Activated CD4-positive, alpha-beta T cell treated with anti-CD3 and anti-CD28 coated beads, Interleukin-2, amount 50 U/mL, for 1 hour (primary cell): ENCODE results near the gene ACOT11.
"Not testable (repeated sequence)": the region's sequence is repeated elsewhere in the genome, so short reads cannot be mapped to it uniquely, and the experiment has no call there.

Source experiments
- DNase-seq: peaks from one replicate; pipeline ENCODE4 v3.0.0-alpha.2; 2020

ACOT11 gene

GRCh38 chr1:54547601-54548388 lies at the start of gene ACOT11:
ACOT11 (plus strand) TSS chr1:54548228; CDS start chr1:54548310, 82 bp downstream.
- DNase-seq, result no peak

- no peak for DNase-seq
Observed at GRCh38 chr1:54498383-54499096, 49.5 kb upstream of the ACOT11 start.

GRCh38 chr1:54499097-54499359 lies 49.0 kb upstream of the ACOT11 start:
- no peak for DNase-seq

- peak; percentile 24 for DNase-seq
Observed at GRCh38 chr1:54499360-54500106, 48.5 kb upstream of the ACOT11 start.

- DNase-seq, result no peak
Observed at GRCh38 chr1:54500107-54500431, 48.0 kb upstream of the ACOT11 start.

- DNase-seq, result no peak
Observed at GRCh38 chr1:54501849-54502248, 46.2 kb upstream of the ACOT11 start.

- DNase-seq, result no peak
Observed at GRCh38 chr1:54502342-54502741, 45.7 kb upstream of the ACOT11 start.

- no peak for DNase-seq
Observed at GRCh38 chr1:54506594-54506993, 41.4 kb upstream of the ACOT11 start.

GRCh38 chr1:54507033-54507870 lies 40.8 kb upstream of the ACOT11 start:
- no peak for DNase-seq

GRCh38 chr1:54510715-54511270 lies 37.2 kb upstream of the ACOT11 start:
- no peak for DNase-seq

GRCh38 chr1:54513921-54514580 lies 34.0 kb upstream of the ACOT11 start:
- not testable (repeated sequence) for DNase-seq

GRCh38 chr1:54516249-54516920 lies 31.6 kb upstream of the ACOT11 start:
- DNase-seq, result no peak

- DNase-seq, result no peak
Observed at GRCh38 chr1:54517496-54517895, 30.5 kb upstream of the ACOT11 start.

GRCh38 chr1:54518489-54518888 lies 29.5 kb upstream of the ACOT11 start:
- no peak for DNase-seq

- no peak for DNase-seq
Observed at GRCh38 chr1:54519709-54520108, 28.3 kb upstream of the ACOT11 start.

GRCh38 chr1:54520631-54521321 lies 27.3 kb upstream of the ACOT11 start:
- no peak for DNase-seq

- DNase-seq, result not testable (repeated sequence)
Observed at GRCh38 chr1:54526565-54526964, 21.5 kb upstream of the ACOT11 start.

- no peak for DNase-seq
Observed at GRCh38 chr1:54528613-54529012, 19.4 kb upstream of the ACOT11 start.

- no peak for DNase-seq
Observed at GRCh38 chr1:54532033-54532432, 16.0 kb upstream of the ACOT11 start.

GRCh38 chr1:54536656-54537055 lies 11.4 kb upstream of the ACOT11 start:
- not testable (repeated sequence) for DNase-seq

GRCh38 chr1:54537611-54538010 lies 10.4 kb upstream of the ACOT11 start:
- DNase-seq, result no peak
